CD8-positive, alpha-beta memory T cell (primary cell): ENCODE measurements around the gene KCNJ9. TPM values are rescaled to one million over a fixed set of nuclear protein-coding genes. Genes with fewer than 3 reads are reported as not detected.

ENCODE experiments used
- CTCF ChIA-PET: fragments of 350-600 bp; sonication (Branson Sonifier 250); formaldehyde crosslinking; loops from one replicate; lab custom pipeline; 2021; ENCODE audit warnings: antibody characterized with exemption; lab: Charles Lee
- POLR2A ChIA-PET: fragments of 350-600 bp; sonication (Branson Sonifier 250); formaldehyde crosslinking; loops from one replicate; lab custom pipeline; 2021; ENCODE audit warnings: antibody characterized with exemption; lab: Charles Lee
- DNase-seq, 5 donors: peaks; one replicate each; pipeline versions ENCODE4 v3.0.0 to v3.0.0-alpha.2; 2020 to 2022; ENCODE audit warnings: mixed read lengths in 1 of 5
- H3K27ac ChIP-seq: one replicate; pipeline ENCODE4 v1.7.0; 2013; ENCODE audit warnings: low read depth, mild to moderate bottlenecking, low read length, moderate library complexity
- H3K27me3 ChIP-seq: 2 replicates; pipeline ENCODE4 v1.7.0; 2013; ENCODE audit warnings: low read length, mild to moderate bottlenecking; ENCODE audit not compliant: insufficient read depth, poor library complexity, severe bottlenecking
- H3K36me3 ChIP-seq: 2 replicates; pipeline ENCODE4 v1.7.0; 2013; ENCODE audit warnings: mild to moderate bottlenecking, low read length, moderate library complexity; ENCODE audit not compliant: insufficient read depth
- H3K4me1 ChIP-seq: 2 replicates; pipeline ENCODE4 v1.7.0; 2013; ENCODE audit warnings: mild to moderate bottlenecking, low read length, moderate library complexity; ENCODE audit not compliant: insufficient read depth
- H3K4me3 ChIP-seq: 2 replicates; pipeline ENCODE4 v1.7.0; 2013; ENCODE audit warnings: mild to moderate bottlenecking, low read length
- H3K9me3 ChIP-seq: 2 replicates; pipeline ENCODE4 v1.7.0; 2013; ENCODE audit warnings: mild to moderate bottlenecking, low read length
- H3K27ac Mint-ChIP-seq, 8 donors: one replicate each; pipeline ENCODE4 v1.8.0; 2020 to 2021; ENCODE audit warnings: mixed read lengths in 8 of 8, mild to moderate bottlenecking in 6 of 8, inconsistent platforms in 3 of 8, moderate library complexity in 3 of 8
- H3K27me3 Mint-ChIP-seq, 2 donors: one replicate each; pipeline ENCODE4 v1.8.0; 2020 to 2021; ENCODE audit warnings: mixed read lengths in 2 of 2, mild to moderate bottlenecking in 1 of 2, moderate library complexity in 1 of 2
- H3K36me3 Mint-ChIP-seq, 3 donors: one replicate each; pipeline ENCODE4 v1.8.0; 2020 to 2021; ENCODE audit warnings: mixed read lengths in 3 of 3, inconsistent platforms in 1 of 3, mild to moderate bottlenecking in 1 of 3
- H3K4me1 Mint-ChIP-seq, 3 donors: one replicate each; pipeline ENCODE4 v1.8.0; 2020 to 2021; ENCODE audit warnings: mixed read lengths in 3 of 3, inconsistent platforms in 1 of 3, mild to moderate bottlenecking in 1 of 3
- H3K4me3 Mint-ChIP-seq, 7 donors: one replicate each; pipeline ENCODE4 v1.8.0; 2020 to 2021; ENCODE audit warnings: mixed read lengths in 7 of 7, mild to moderate bottlenecking in 6 of 7, moderate library complexity in 4 of 7, inconsistent platforms in 2 of 7
- H3K9me3 Mint-ChIP-seq, 5 donors: one replicate each; pipeline ENCODE4 v1.8.0; 2020 to 2022; ENCODE audit warnings: mixed read lengths in 5 of 5, mild to moderate bottlenecking in 3 of 5, moderate library complexity in 2 of 5, inconsistent platforms in 1 of 5
- polyA plus RNA-seq: library from polyadenylated mRNA; unstranded; fragments of 300-500 nt; fragmentation: Illumina TruSeq; gene quantifications from one replicate; pipeline ENCODE4 v1.2.3, GENCODE V29; 2021
- total RNA-seq, 2 experiments: library from RNA; stranded (reverse); gene quantifications; one replicate each; pipeline ENCODE4 v1.2.3, GENCODE V29; 2021

The KCNJ9 gene
- total and polyA plus RNA-seq, 3 experiments from 2014 or later = 0.04 TPM; not detected in 2

DNA sequence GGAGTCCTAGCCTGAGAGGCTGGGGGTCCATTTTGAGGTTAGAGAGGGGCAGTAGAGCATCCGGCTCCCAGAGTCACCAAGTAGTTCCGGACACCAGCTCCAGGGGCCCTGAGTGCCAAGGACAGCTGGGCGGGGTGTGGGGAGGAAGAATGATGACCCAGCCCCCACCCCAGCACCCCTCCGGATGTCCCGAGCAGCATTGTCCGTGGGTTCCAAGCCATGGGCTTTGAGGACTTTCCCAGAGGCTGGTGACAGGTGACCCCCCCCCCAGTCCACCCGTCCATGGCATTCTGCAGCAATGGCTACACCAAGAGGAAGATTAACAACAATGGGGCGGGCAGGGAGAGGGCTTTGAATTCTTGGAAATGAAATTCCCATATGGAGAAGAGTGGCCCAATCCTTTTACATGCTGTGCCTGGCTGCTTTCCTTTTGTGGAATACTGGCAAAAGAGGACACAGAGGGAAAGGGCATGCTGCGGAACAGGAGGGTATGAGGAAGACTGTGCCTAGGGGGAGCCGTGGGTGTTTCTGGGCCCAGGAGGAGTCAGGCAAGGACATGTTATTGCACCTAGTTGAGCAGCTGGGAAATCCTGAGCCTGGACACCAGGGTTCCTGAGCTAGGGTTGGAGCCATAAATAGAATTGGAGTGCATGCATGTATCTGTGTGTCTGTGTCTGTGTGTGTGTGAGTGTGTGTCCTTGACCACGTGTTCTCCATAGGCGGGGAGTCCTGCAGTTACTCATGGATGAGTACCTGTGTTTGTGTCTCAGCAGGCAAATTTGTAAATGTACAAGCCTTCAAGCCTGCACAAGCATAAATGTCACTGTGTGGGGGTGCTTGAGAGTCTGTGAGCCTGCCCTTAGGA is 35.2 kb downstream of the KCNJ9 start:
- Mint-ChIP-seq H3K4me1 (no peaks in the 10 kb centered on the region), H3K9me3 (no peaks in the 10 kb centered on the region), H3K27me3 (peaks cover 10 to 41% of the 10 kb centered on the region in 2 donors), H3K27ac (peak overlapping the region in 2 of 8 donors; percentile 14 to 31), H3K36me3 (no peaks in the 10 kb centered on the region), H3K4me3 (no peak overlapping the region)
- Histone ChIP-seq H3K9me3 (no peaks in the 10 kb centered on the region), H3K4me3 (no peak overlapping the region), H3K27ac (no peak overlapping the region), H3K4me1 (no peaks in the 10 kb centered on the region), H3K27me3 (peaks cover 12% of the 10 kb centered on the region), H3K36me3 (no peaks in the 10 kb centered on the region)
- DNase-seq = no peak
- POLR2A ChIA-PET = no interaction called here
- CTCF ChIA-PET = interaction anchor here (0.8 to 1.8 kb wide), 2 partner anchors 31 to 175 kb away, joined by 3 to 4 read pairs; no protein-coding TSS in a partner anchor

DNA sequence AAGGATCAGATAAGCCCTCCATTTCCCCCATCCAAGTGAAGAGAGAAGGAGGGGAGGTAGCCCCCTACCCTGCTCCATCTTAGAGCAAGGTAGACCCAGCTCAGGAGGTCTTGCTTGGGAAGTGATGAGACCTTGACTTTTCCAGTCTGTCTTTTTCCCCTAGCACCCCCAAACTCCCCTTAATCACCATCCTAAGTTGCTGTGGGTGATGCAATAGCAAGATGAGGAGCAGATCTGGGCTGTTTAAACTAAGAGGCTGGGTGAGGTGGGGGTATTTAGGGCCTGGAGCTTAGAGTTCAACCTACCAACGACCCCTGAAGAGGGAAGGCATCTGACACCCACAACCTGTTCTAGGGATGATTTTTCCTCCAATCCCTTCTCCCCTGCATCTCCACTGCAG is 36.0 kb downstream of the KCNJ9 start:
- no peaks in the 10 kb centered on the region for H3K9me3 Mint-ChIP-seq
- DNase-seq = no peak
- H3K9me3 ChIP-seq = no peaks in the 10 kb centered on the region
- no peaks in the 10 kb centered on the region for H3K4me1 ChIP-seq
- POLR2A ChIA-PET = no interaction called here
- no peak overlapping the region for H3K27ac Mint-ChIP-seq
- H3K36me3 Mint-ChIP-seq = no peaks in the 10 kb centered on the region
- H3K4me3 ChIP-seq = no peak overlapping the region
- no peaks in the 10 kb centered on the region for H3K4me1 Mint-ChIP-seq
- CTCF ChIA-PET = interaction anchor here (0.8 to 1.8 kb wide), 2 partner anchors 32 to 175 kb away, joined by 3 to 4 read pairs; no protein-coding TSS in a partner anchor
- H3K27me3 Mint-ChIP-seq = peaks cover 12 to 40% of the 10 kb centered on the region in 2 donors
- no peaks in the 10 kb centered on the region for H3K36me3 ChIP-seq
- H3K27ac ChIP-seq = no peak overlapping the region
- no peak overlapping the region for H3K4me3 Mint-ChIP-seq
- peaks cover 12% of the 10 kb centered on the region for H3K27me3 ChIP-seq

DNA sequence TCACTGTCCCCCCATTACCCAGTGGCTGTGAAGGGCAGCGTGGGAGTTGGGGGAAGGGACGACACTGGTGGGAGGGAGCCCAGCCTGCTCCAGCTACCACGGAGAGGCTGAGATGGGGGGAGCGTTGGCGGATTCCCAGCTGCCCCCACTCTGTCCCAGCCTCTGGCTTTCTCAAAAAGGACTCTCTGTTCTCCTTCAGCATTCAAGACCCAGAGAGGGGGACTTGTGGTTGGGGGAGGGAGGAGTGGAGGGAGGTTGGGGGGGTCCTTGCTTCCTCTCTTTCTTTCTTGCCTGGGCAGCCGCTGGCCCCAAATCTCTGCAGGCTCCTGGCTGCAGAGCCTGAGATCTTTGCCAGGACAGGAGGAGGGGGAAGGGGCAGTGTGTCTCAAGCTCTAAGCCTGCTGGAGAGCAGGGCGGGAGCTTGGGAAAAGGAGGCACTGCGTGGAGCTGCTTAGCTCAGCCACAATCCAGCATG is 36.4 kb downstream of the KCNJ9 start:
- Histone ChIP-seq H3K27me3 (peaks cover 12% of the 10 kb centered on the region), H3K4me3 (no peak overlapping the region), H3K36me3 (no peaks in the 10 kb centered on the region), H3K27ac (no peak overlapping the region), H3K9me3 (no peaks in the 10 kb centered on the region), H3K4me1 (no peaks in the 10 kb centered on the region)
- CTCF ChIA-PET = interaction anchor here (0.8 to 1.8 kb wide), 3 partner anchors 32 to 174 kb away, joined by 3 to 4 read pairs (median 3); no protein-coding TSS in a partner anchor
- no peak for DNase-seq
- no peaks in the 10 kb centered on the region for H3K9me3 Mint-ChIP-seq
- H3K4me3 Mint-ChIP-seq = no peak overlapping the region
- POLR2A ChIA-PET = no interaction called here
- no peaks in the 10 kb centered on the region for H3K36me3 Mint-ChIP-seq
- H3K4me1 Mint-ChIP-seq = no peaks in the 10 kb centered on the region
- H3K27me3 Mint-ChIP-seq = peaks cover 12 to 36% of the 10 kb centered on the region in 2 donors
- no peak overlapping the region for H3K27ac Mint-ChIP-seq

DNA sequence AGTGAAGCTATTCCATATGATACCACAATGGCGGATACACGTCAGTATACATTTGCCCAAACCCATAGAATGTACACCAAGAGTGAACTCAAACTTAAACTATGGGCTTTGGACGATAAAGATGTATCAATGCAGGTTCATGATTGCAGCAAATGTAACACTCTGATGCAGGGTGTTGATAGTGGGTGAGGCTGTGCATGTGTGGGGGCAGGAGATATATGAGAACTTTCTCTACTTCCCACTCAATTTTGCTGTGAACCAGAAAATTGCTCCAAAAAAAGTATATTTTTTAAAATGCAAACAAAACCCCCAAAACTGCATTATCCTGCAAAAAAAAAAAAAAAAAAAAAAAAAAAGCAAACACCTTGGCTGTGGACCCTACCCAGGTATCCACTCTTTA is 37.6 kb downstream of the KCNJ9 start:
- Histone ChIP-seq H3K36me3 (no peaks in the 10 kb centered on the region), H3K4me1 (no peaks in the 10 kb centered on the region), H3K27me3 (peaks cover 12% of the 10 kb centered on the region), H3K4me3 (no peak overlapping the region), H3K27ac (no peak overlapping the region), H3K9me3 (no peaks in the 10 kb centered on the region)
- H3K4me3 Mint-ChIP-seq = no peak overlapping the region
- no peak overlapping the region for H3K27ac Mint-ChIP-seq
- no peaks in the 10 kb centered on the region for H3K36me3 Mint-ChIP-seq
- POLR2A ChIA-PET = no interaction called here
- DNase-seq = no peak
- CTCF ChIA-PET = interaction anchor here (1.3 kb wide), 1 partner anchor 33 kb away, joined by 3 read pairs; no protein-coding TSS in a partner anchor
- no peaks in the 10 kb centered on the region for H3K9me3 Mint-ChIP-seq
- no peaks in the 10 kb centered on the region for H3K4me1 Mint-ChIP-seq
- peaks cover 12 to 31% of the 10 kb centered on the region in 2 donors for H3K27me3 Mint-ChIP-seq

DNA sequence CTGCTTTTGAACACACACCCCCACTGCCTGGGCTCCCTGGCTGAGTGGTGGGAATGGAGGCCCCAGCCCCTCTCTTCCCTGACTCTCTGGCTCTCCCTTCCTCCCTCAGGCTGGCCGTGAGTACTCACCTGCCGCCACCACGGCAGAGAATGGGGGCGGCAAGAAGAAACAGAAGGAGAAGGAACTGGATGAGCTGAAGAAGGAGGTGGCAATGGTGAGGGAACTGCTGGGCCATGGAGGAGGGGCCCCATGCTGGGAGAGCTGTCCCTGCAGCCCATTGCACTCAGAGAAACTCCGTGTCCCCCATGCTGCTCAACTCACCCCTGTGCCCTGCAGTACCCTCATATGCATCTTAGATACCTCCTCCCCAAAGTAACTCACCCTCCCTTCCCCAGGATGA is 39.5 kb downstream of the KCNJ9 start:
- Histone ChIP-seq H3K36me3 (no peaks in the 10 kb centered on the region), H3K4me3 (no peak overlapping the region), H3K9me3 (no peaks in the 10 kb centered on the region), H3K27me3 (peaks cover 2% of the 10 kb centered on the region), H3K27ac (no peak overlapping the region), H3K4me1 (no peaks in the 10 kb centered on the region)
- DNase-seq = no peak
- Mint-ChIP-seq H3K4me3 (no peak overlapping the region), H3K27me3 (peaks cover 10 to 19% of the 10 kb centered on the region in 2 donors), H3K27ac (peak overlapping the region in 1 of 8 donors; percentile 4), H3K4me1 (no peaks in the 10 kb centered on the region), H3K9me3 (no peaks in the 10 kb centered on the region), H3K36me3 (no peaks in the 10 kb centered on the region)
- POLR2A ChIA-PET = no interaction called here
- CTCF ChIA-PET = no interaction called here

DNA sequence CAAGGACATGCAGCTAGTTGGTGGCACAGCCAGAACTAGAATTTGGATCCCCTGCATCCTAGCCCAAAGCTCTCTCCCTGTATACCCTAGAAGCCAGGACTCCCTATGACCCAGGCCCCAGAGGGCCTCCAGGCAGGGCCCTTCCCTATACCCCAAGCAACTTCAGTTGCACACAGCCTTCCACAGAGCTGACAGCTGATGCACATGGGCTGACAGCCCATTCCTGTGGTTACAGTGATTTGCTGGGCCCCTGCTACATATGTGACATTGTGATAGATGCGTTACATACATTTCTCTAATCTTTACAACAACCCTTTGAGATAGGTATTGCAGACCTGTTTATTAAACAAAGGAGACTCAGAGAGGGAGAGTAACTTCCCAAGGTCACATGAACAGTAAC is 40.0 kb downstream of the KCNJ9 start:
- DNase-seq = no peak
- H3K27me3 ChIP-seq = no peaks in the 10 kb centered on the region

DNA sequence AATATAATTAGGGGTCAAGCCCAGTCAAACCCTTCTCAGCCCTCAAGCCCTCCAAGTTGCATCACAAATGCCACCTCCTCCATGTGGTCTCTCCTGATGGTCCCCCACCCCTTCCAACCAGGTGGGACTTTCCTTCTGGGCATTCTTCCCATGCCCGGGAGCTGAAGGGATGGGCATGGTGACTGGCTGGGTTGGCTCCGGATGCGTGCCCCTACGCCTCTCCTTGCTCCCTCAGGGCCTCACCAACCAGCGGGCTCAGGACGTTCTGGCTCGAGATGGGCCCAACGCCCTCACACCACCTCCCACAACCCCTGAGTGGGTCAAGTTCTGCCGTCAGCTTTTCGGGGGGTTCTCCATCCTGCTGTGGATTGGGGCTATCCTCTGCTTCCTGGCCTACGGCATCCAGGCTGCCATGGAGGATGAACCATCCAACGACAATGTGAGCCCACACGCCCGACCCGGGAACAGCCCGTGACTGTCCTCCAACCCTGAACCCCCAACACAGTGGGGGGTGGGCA is 41.7 kb downstream of the KCNJ9 start:
- Histone ChIP-seq H3K27ac (no peak overlapping the region), H3K9me3 (no peaks in the 10 kb centered on the region), H3K36me3 (no peaks in the 10 kb centered on the region), H3K27me3 (no peaks in the 10 kb centered on the region), H3K4me1 (no peaks in the 10 kb centered on the region), H3K4me3 (no peak overlapping the region)
- Mint-ChIP-seq H3K4me3 (no peak overlapping the region), H3K27me3 (peaks cover 2 to 4% of the 10 kb centered on the region in 2 donors), H3K36me3 (no peaks in the 10 kb centered on the region), H3K27ac (no peak overlapping the region), H3K9me3 (no peaks in the 10 kb centered on the region), H3K4me1 (no peaks in the 10 kb centered on the region)
- no peak for DNase-seq
- ChIA-PET POLR2A (no interaction called here), CTCF (interaction anchor here (1.2 kb wide), 1 partner anchor 70 kb away, joined by 3 read pairs; no protein-coding TSS in a partner anchor)

More for the DNA sequence above, 40.0 kb downstream of the KCNJ9 start:
- Mint-ChIP-seq H3K27me3 (peaks cover 10 to 17% of the 10 kb centered on the region in 2 donors), H3K36me3 (no peaks in the 10 kb centered on the region), H3K9me3 (no peaks in the 10 kb centered on the region), H3K4me1 (no peaks in the 10 kb centered on the region), H3K4me3 (peak overlapping the region in 1 of 7 donors; percentile 48), H3K27ac (peak overlapping the region in 1 of 8 donors; percentile 9)
- H3K36me3 ChIP-seq = no peaks in the 10 kb centered on the region
- H3K9me3 ChIP-seq = no peaks in the 10 kb centered on the region
- H3K4me1 ChIP-seq = no peaks in the 10 kb centered on the region
- ChIA-PET CTCF (no interaction called here), POLR2A (no interaction called here)
- H3K4me3 ChIP-seq = no peak overlapping the region
- H3K27ac ChIP-seq = no peak overlapping the region

DNA sequence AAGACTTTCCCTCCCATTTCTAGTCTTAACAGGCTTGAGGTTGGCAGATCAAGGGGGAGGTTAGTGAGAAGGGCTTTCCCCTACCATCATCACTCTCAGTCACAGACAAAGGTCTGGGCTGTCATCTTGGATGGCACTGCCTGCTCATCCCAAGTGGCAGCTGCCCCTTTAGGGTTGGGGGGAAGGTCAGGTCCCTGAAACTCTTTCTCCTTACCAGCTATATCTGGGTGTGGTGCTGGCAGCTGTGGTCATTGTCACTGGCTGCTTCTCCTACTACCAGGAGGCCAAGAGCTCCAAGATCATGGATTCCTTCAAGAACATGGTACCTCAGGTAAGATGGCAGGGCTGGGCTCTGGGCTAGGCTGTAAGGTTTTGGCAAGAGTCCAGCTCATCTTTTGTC is 42.4 kb downstream of the KCNJ9 start:
- Mint-ChIP-seq H3K4me1 (no peaks in the 10 kb centered on the region), H3K27ac (no peak overlapping the region), H3K4me3 (no peak overlapping the region), H3K36me3 (no peaks in the 10 kb centered on the region), H3K27me3 (peaks cover 2 to 7% of the 10 kb centered on the region in 2 donors), H3K9me3 (no peaks in the 10 kb centered on the region)
- no peaks in the 10 kb centered on the region for H3K27me3 ChIP-seq
- POLR2A ChIA-PET = no interaction called here
- CTCF ChIA-PET = interaction anchor here (1.3 kb wide), 1 partner anchor 38 kb away, joined by 3 read pairs; no protein-coding TSS in a partner anchor
- H3K9me3 ChIP-seq = no peaks in the 10 kb centered on the region
- H3K27ac ChIP-seq = no peak overlapping the region
- H3K4me1 ChIP-seq = no peaks in the 10 kb centered on the region
- H3K36me3 ChIP-seq = no peaks in the 10 kb centered on the region
- H3K4me3 ChIP-seq = no peak overlapping the region
- DNase-seq = no peak
